Smooth muscle cell (in vitro differentiated cells): Measurements from ENCODE around the gene CAPN10. TPM values are rescaled to one million over a fixed set of nuclear protein-coding genes. Genes with fewer than 3 reads are reported as not detected.

Experiments used
- DNase-seq: peaks from one replicate; lab custom pipeline; 2025; ENCODE audit not compliant: unreplicated experiment; lab: John Stamatoyannopoulos, UW
- H2AFZ ChIP-seq: fragments of 200-600 bp; sonication (generic); 2 replicates; pipeline ENCODE4 v1.6.0; 2016; ENCODE audit warnings: antibody characterized with exemption, low read depth, mild to moderate bottlenecking
- H3F3A ChIP-seq: fragments of 200-600 bp; sonication (generic); 2 replicates; pipeline ENCODE4 v1.6.0; 2017; ENCODE audit warnings: antibody characterized with exemption, low read depth
- H3K27ac ChIP-seq: fragments of 200-600 bp; sonication (generic); 2 replicates; pipeline ENCODE4 v1.5.1; 2016; ENCODE audit warnings: low read depth, mild to moderate bottlenecking
- H3K27me3 ChIP-seq: fragments of 200-600 bp; sonication (generic); 2 replicates; pipeline ENCODE4 v1.6.1; 2016; ENCODE audit warnings: low read depth, mild to moderate bottlenecking
- H3K36me3 ChIP-seq: fragments of 200-600 bp; sonication (generic); 2 replicates; pipeline ENCODE4 v1.5.1; 2016; ENCODE audit warnings: low read depth
- H3K4me1 ChIP-seq: fragments of 200-600 bp; sonication (generic); 2 replicates; pipeline ENCODE4 v1.5.1; 2016; ENCODE audit warnings: low read depth
- H3K4me2 ChIP-seq: fragments of 200-600 bp; sonication (generic); 2 replicates; pipeline ENCODE4 v1.6.0; 2016; ENCODE audit warnings: mild to moderate bottlenecking
- H3K4me3 ChIP-seq: fragments of 200-600 bp; sonication (generic); 2 replicates; pipeline ENCODE4 v1.5.1; 2016; ENCODE audit warnings: mild to moderate bottlenecking
- H3K79me2 ChIP-seq: fragments of 200-600 bp; sonication (generic); 2 replicates; pipeline ENCODE4 v1.6.0; 2016; ENCODE audit warnings: low read depth, mild to moderate bottlenecking
- H3K9ac ChIP-seq: fragments of 200-600 bp; sonication (generic); 2 replicates; pipeline ENCODE4 v1.6.0; 2016; ENCODE audit warnings: low read depth
- H3K9me3 ChIP-seq: fragments of 200-600 bp; sonication (generic); replicated peaks from 2 replicates; pipeline ENCODE4 v1.5.1; 2016; ENCODE audit warnings: low read depth
- H4K20me1 ChIP-seq: fragments of 200-600 bp; sonication (generic); 2 replicates; pipeline ENCODE4 v1.6.0; 2016; ENCODE audit warnings: low read depth
- CTCF ChIP-seq: fragments of 200-600 bp; sonication (generic); IDR thresholded peaks from 2 replicates; pipeline ENCODE4 v1.5.1; 2017; ENCODE audit warnings: borderline replicate concordance, mild to moderate bottlenecking, antibody characterized with exemption; ENCODE audit not compliant: insufficient read depth, poor library complexity, severe bottlenecking
- WGBS: methylation state at CpG from one replicate; pipeline ENCODE4 v1.1.7; 2016; ENCODE audit warnings: low lambda C conversion rate; 5-methylcytosine and 5-hydroxymethylcytosine counted together
- polyA plus RNA-seq: library from polyadenylated mRNA; unstranded; fragments of >200 nt; fragmentation: Nextera tagmentation; extraction: Ambion mirVana; gene quantifications from 2 replicates; pipeline ENCODE4 v1.2.1, GENCODE V29; 2016
- total RNA-seq: library from RNA; depleted of rRNA; stranded (reverse); fragments of >200 nt; gene quantifications from 2 replicates; pipeline ENCODE4 v1.2.3, GENCODE V29; 2014

Gene CAPN10
- total and polyA plus RNA-seq, 2 experiments from 2014 or later, result 6.6 to 17.0 TPM

- Histone ChIP-seq H3F3A (no peaks in the 10 kb centered on the region), H4K20me1 (no peaks in the 10 kb centered on the region), H3K27ac (no peak overlapping the region), H3K9me3 (no peaks in the 10 kb centered on the region), H3K36me3 (no peaks in the 10 kb centered on the region), H3K9ac (no peak overlapping the region), H3K4me1 (no peaks in the 10 kb centered on the region), H3K27me3 (no peaks in the 10 kb centered on the region), H3K4me3 (no peak overlapping the region), H3K79me2 (no peaks in the 10 kb centered on the region), H3K4me2 (no peak overlapping the region), H2AFZ (no peak overlapping the region)
- WGBS, result 86% methylated on average over 6 of the region's 6 CpGs
- DNase-seq, result no peak
- TF ChIP-seq CTCF, result no peak
These were observed 32.2 kb downstream of the CAPN10 start for GRCh38 chr2:240618776-240619175.

GRCh38 chr2:240619506-240620148 lies 33.1 kb downstream of the CAPN10 start:
- Histone ChIP-seq H3K4me1 (no peaks in the 10 kb centered on the region), H4K20me1 (no peaks in the 10 kb centered on the region), H2AFZ (no peak overlapping the region), H3K36me3 (no peaks in the 10 kb centered on the region), H3K4me3 (no peak overlapping the region), H3F3A (no peaks in the 10 kb centered on the region), H3K4me2 (no peak overlapping the region), H3K27ac (no peak overlapping the region), H3K79me2 (no peaks in the 10 kb centered on the region), H3K27me3 (no peaks in the 10 kb centered on the region), H3K9ac (no peak overlapping the region), H3K9me3 (no peaks in the 10 kb centered on the region)
- TF ChIP-seq CTCF, result no peak
- 89% methylated on average over 19 of the region's 19 CpGs for WGBS
- DNase-seq, result no peak

GRCh38 chr2:240620149-240620731 lies 33.7 kb downstream of the CAPN10 start:
- no peak overlapping the region for H3K9ac ChIP-seq
- no peaks in the 10 kb centered on the region for H3K4me1 ChIP-seq
- TF ChIP-seq CTCF, result no peak
- H3K4me2 ChIP-seq, result no peak overlapping the region
- no peak overlapping the region for H2AFZ ChIP-seq
- H3K27ac ChIP-seq, result no peak overlapping the region
- no peaks in the 10 kb centered on the region for H3F3A ChIP-seq
- H3K9me3 ChIP-seq, result no peaks in the 10 kb centered on the region
- no peaks in the 10 kb centered on the region for H4K20me1 ChIP-seq
- WGBS, result 86% methylated on average over 8 of the region's 13 CpGs
- DNase-seq, result no peak
- no peaks in the 10 kb centered on the region for H3K27me3 ChIP-seq
- no peaks in the 10 kb centered on the region for H3K36me3 ChIP-seq
- no peak overlapping the region for H3K4me3 ChIP-seq
- no peaks in the 10 kb centered on the region for H3K79me2 ChIP-seq

GRCh38 chr2:240620859-240621258 lies 34.3 kb downstream of the CAPN10 start:
- TF ChIP-seq CTCF, result no peak
- H3K36me3 ChIP-seq, result no peaks in the 10 kb centered on the region
- DNase-seq, result no peak
- no peaks in the 10 kb centered on the region for H4K20me1 ChIP-seq
- no peak overlapping the region for H3K4me3 ChIP-seq
- H3K27ac ChIP-seq, result no peak overlapping the region
- no peak overlapping the region for H3K9ac ChIP-seq
- H3K27me3 ChIP-seq, result no peaks in the 10 kb centered on the region
- no peaks in the 10 kb centered on the region for H3K9me3 ChIP-seq
- H3K79me2 ChIP-seq, result no peaks in the 10 kb centered on the region
- 86% methylated on average over 7 of the region's 7 CpGs for WGBS
- H2AFZ ChIP-seq, result no peak overlapping the region
- no peaks in the 10 kb centered on the region for H3K4me1 ChIP-seq
- no peak overlapping the region for H3K4me2 ChIP-seq
- H3F3A ChIP-seq, result no peaks in the 10 kb centered on the region
